AG10803 (cell line): ENCODE results near the gene PRSS33.

Source experiments
- DNase-seq: peaks from one replicate; pipeline ENCODE4 v3.0.0; 2010; ENCODE audit warnings: low read depth
- H3K4me3 ChIP-seq: 2 replicates; pipeline ENCODE4 v1.5.1; 2011; ENCODE audit warnings: mild to moderate bottlenecking, low read length, control low read depth
- CTCF ChIP-seq: conservative IDR thresholded peaks from 2 replicates; pipeline ENCODE4 v1.5.1; 2011; ENCODE audit warnings: mild to moderate bottlenecking, low read length, control low read depth, inconsistent platforms

Gene PRSS33

GRCh38 chr16:2815299-2815771 is 28.0 kb upstream of the PRSS33 start:
- no peak for DNase-seq
- H3K4me3 ChIP-seq = no peak overlapping the region
- no peak for TF ChIP-seq CTCF

- no peak for TF ChIP-seq CTCF
- no peak for DNase-seq
- no peak overlapping the region for H3K4me3 ChIP-seq
Observed at GRCh38 chr16:2814551-2815298, 27.4 kb upstream of the PRSS33 start.

- no peak overlapping the region for H3K4me3 ChIP-seq
- DNase-seq = no peak
- TF ChIP-seq CTCF = no peak
Observed at GRCh38 chr16:2813771-2814221, 26.4 kb upstream of the PRSS33 start.

- no peak for TF ChIP-seq CTCF
- no peak for DNase-seq
- no peak overlapping the region for H3K4me3 ChIP-seq
Observed at GRCh38 chr16:2811703-2812471, 24.5 kb upstream of the PRSS33 start.

- no peak overlapping the region for H3K4me3 ChIP-seq
- TF ChIP-seq CTCF = no peak
Observed at GRCh38 chr16:2810651-2811050, 23.3 kb upstream of the PRSS33 start.

GRCh38 chr16:2809149-2809760 is 21.9 kb upstream of the PRSS33 start:
- no peak overlapping the region for H3K4me3 ChIP-seq
- no peak for DNase-seq
- TF ChIP-seq CTCF = no peak

More at GRCh38 chr16:2810651-2811050, 23.3 kb upstream of the PRSS33 start:
- no peak for DNase-seq
